Erythroblast (primary cell): ENCODE results near the gene USP4.

Source experiments
- GATA1 ChIP-seq: IDR thresholded peaks from 2 replicates; pipeline ENCODE4 v1.6.1; 2011; ENCODE audit warnings: low read depth, mild to moderate bottlenecking, control low read depth, low read length, moderate library complexity
- POLR2A ChIP-seq: IDR thresholded peaks from 2 replicates; pipeline ENCODE4 v1.6.1; 2011; ENCODE audit warnings: mild to moderate bottlenecking, low read length

GRCh38 chr3:49358884-49359225 lies 19.0 kb upstream of the USP4 start:
- no peak for TF ChIP-seq POLR2A
- TF ChIP-seq GATA1, result no peak
